Stimulated activated naive B cell treated with anti-CD40 and anti-IgM and Interleukin-4, amounts not matched to agents 10 μg/mL and 1 μg/mL and 100 μg/mL, for 72 hours (primary cell): Measurements from ENCODE around the gene KIF19.
"Not testable (repeated sequence)": the region's sequence is repeated elsewhere in the genome, so short reads cannot be mapped to it uniquely, and the experiment has no call there.

Experiments used
- ATAC-seq, 2 donors: fragments of 150-1000 bp; cut with Tn5 transposase; replicated peaks; 2 replicates each; pipeline ENCODE4 v1.10.0; 2021; ENCODE audit warnings: moderate library complexity in 1 of 2
- DNase-seq: peaks from one replicate; pipeline ENCODE4 v3.0.0; 2021
- H3K27ac Mint-ChIP-seq: one replicate; pipeline ENCODE4 v1.8.0; 2022; ENCODE audit warnings: mild to moderate bottlenecking, mixed read lengths
- H3K27me3 Mint-ChIP-seq, 2 donors: one replicate each; pipeline ENCODE4 v1.8.0; 2022; ENCODE audit warnings: mixed read lengths in 2 of 2
- H3K36me3 Mint-ChIP-seq, 2 donors: one replicate each; pipeline ENCODE4 v1.8.0; 2022; ENCODE audit warnings: mixed read lengths in 2 of 2, mild to moderate bottlenecking in 1 of 2
- H3K4me1 Mint-ChIP-seq, 2 donors: one replicate each; pipeline ENCODE4 v1.8.0; 2022; ENCODE audit warnings: mixed read lengths in 2 of 2, mild to moderate bottlenecking in 1 of 2
- H3K4me3 Mint-ChIP-seq, 2 donors: one replicate each; pipeline ENCODE4 v1.8.0; 2022; ENCODE audit warnings: mild to moderate bottlenecking in 2 of 2, mixed read lengths in 2 of 2, moderate library complexity in 1 of 2
- H3K9me3 Mint-ChIP-seq, 2 donors: one replicate each; pipeline ENCODE4 v1.8.0; 2022; ENCODE audit warnings: mixed read lengths in 2 of 2, mild to moderate bottlenecking in 1 of 2

KIF19 gene

GRCh38 chr17:74405311-74405710 is 79.3 kb downstream of the KIF19 start:
- not testable (repeated sequence) for H3K36me3 Mint-ChIP-seq, ATAC-seq, DNase-seq, H3K9me3 Mint-ChIP-seq, H3K4me3 Mint-ChIP-seq, H3K27ac Mint-ChIP-seq, H3K4me1 Mint-ChIP-seq
- H3K27me3 Mint-ChIP-seq, result peaks cover 13 to 28% of the 10 kb centered on the region in 2 donors
